IMR-90 (cell line): ENCODE results near the gene FITM1. TPM values are rescaled to one million over a fixed set of nuclear protein-coding genes. Genes with fewer than 3 reads are reported as not detected.

Experiments used
- ATAC-seq: fragments of 200-7000 bp; cut with Tn5 transposase; 2 replicates; pipeline ENCODE4 v1.9.1; 2020; ENCODE audit warnings: low read depth, mild to moderate bottlenecking, moderate library complexity
- BruUV-seq: library from RNA; stranded (reverse); fragments of 400-500 nt; replicated peaks from 2 replicates; lab custom pipeline; 2021; lab: Mats Ljungman, UMichigan
- CTCF ChIA-PET: fragments of 300-600 bp; formaldehyde crosslinking; extraction: SDS; loops from one replicate; lab custom pipeline; 2021; ENCODE audit warnings: antibody characterized with exemption; lab: Yijun Ruan, JAX
- POLR2A ChIA-PET: fragments of 300-600 bp; sonication (Branson Sonifier 250); formaldehyde crosslinking; loops from one replicate; lab custom pipeline; 2022; ENCODE audit warnings: antibody characterized with exemption; ENCODE audit not compliant: unreplicated experiment; lab: Charles Lee
- DNase-seq: peaks from one replicate; pipeline ENCODE4 v3.0.0; 2013
- H2AFZ ChIP-seq: replicated peaks from 2 replicates; pipeline ENCODE3; 2013; ENCODE audit warnings: low read length, mild to moderate bottlenecking; ENCODE audit not compliant: poor library complexity
- H2AK5ac ChIP-seq: 2 replicates; pipeline ENCODE4 v1.6.1; 2013; ENCODE audit warnings: low read depth, low read length, inconsistent platforms
- H2AK9ac ChIP-seq: replicated peaks from 2 replicates; pipeline ENCODE3; 2013; ENCODE audit warnings: mild to moderate bottlenecking, low read depth, low read length, moderate library complexity; ENCODE audit not compliant: poor library complexity
- H2BK120ac ChIP-seq: 2 replicates; pipeline ENCODE4 v1.6.1; 2013; ENCODE audit warnings: low read depth, low read length, inconsistent platforms
- H2BK15ac ChIP-seq: 3 replicates; pipeline ENCODE4 v1.6.1; 2013; ENCODE audit warnings: low read depth, low read length, inconsistent platforms
- H2BK20ac ChIP-seq: 2 replicates; pipeline ENCODE4 v1.6.1; 2013; ENCODE audit warnings: low read depth, mild to moderate bottlenecking, inconsistent platforms, low read length, moderate library complexity
- H2BK5ac ChIP-seq: 2 replicates; pipeline ENCODE4 v1.6.1; 2013; ENCODE audit warnings: mild to moderate bottlenecking, low read depth, low read length, inconsistent platforms; ENCODE audit not compliant: poor library complexity, severe bottlenecking
- H3K14ac ChIP-seq: replicated peaks from 2 replicates; pipeline ENCODE4 v1.6.1; 2013; ENCODE audit warnings: low read depth, low read length, inconsistent platforms
- H3K18ac ChIP-seq: 2 replicates; pipeline ENCODE4 v1.6.1; 2013; ENCODE audit warnings: low read depth, low read length, control low read depth
- H3K23ac ChIP-seq: 2 replicates; pipeline ENCODE4 v1.6.1; 2013; ENCODE audit warnings: low read depth, low read length, inconsistent platforms
- H3K27ac ChIP-seq: 2 replicates; pipeline ENCODE4 v1.5.1; 2013; ENCODE audit warnings: mild to moderate bottlenecking, control low read depth, low read length; ENCODE audit not compliant: insufficient read depth
- H3K27me3 ChIP-seq: 2 replicates; pipeline ENCODE4 v1.6.1; 2013; ENCODE audit warnings: low read length; ENCODE audit not compliant: control insufficient read depth, insufficient read depth
- H3K36me3 ChIP-seq: 2 replicates; pipeline ENCODE4 v1.6.1; 2013; ENCODE audit warnings: low read length, mixed read lengths; ENCODE audit not compliant: control insufficient read depth, insufficient read depth
- H3K4ac ChIP-seq: 2 replicates; pipeline ENCODE4 v1.6.1; 2013; ENCODE audit warnings: low read depth, low read length, inconsistent platforms
- H3K4me1 ChIP-seq: 2 replicates; pipeline ENCODE4 v1.6.1; 2013; ENCODE audit warnings: low read length, mixed read lengths; ENCODE audit not compliant: control insufficient read depth, insufficient read depth
- H3K4me2 ChIP-seq: 2 replicates; pipeline ENCODE4 v1.6.1; 2013; ENCODE audit warnings: low read depth, mild to moderate bottlenecking, control low read depth, low read length, moderate library complexity
- H3K4me3 ChIP-seq: 2 replicates; pipeline ENCODE4 v1.5.1; 2013; ENCODE audit warnings: low read depth, mild to moderate bottlenecking, control low read depth, low read length, moderate library complexity; ENCODE audit not compliant: insufficient read depth
- H3K56ac ChIP-seq: 2 replicates; pipeline ENCODE4 v1.6.1; 2013; ENCODE audit warnings: low read length, inconsistent platforms; ENCODE audit not compliant: insufficient read depth; ENCODE audit errors: extremely low read depth
- H3K79me1 ChIP-seq, 2 experiments: 2 replicates each; pipeline ENCODE4 v1.6.1; 2013; ENCODE audit warnings: low read length in 2 of 2, inconsistent platforms in 1 of 2, low read depth in 1 of 2
- H3K9ac ChIP-seq: 2 replicates; pipeline ENCODE4 v1.6.1; 2013; ENCODE audit warnings: low read depth, low read length, control low read depth
- H3K9me1 ChIP-seq: 2 replicates; pipeline ENCODE4 v1.6.1; 2013; ENCODE audit warnings: low read length, inconsistent platforms; ENCODE audit not compliant: insufficient read depth
- H3K9me3 ChIP-seq: 2 replicates; pipeline ENCODE4 v1.6.1; 2013; ENCODE audit warnings: low read length; ENCODE audit not compliant: control insufficient read depth, insufficient read depth
- H4K20me1 ChIP-seq: 2 replicates; pipeline ENCODE4 v1.6.1; 2013; ENCODE audit warnings: low read length, inconsistent platforms; ENCODE audit not compliant: insufficient read depth
- H4K5ac ChIP-seq: 2 replicates; pipeline ENCODE4 v1.6.1; 2013; ENCODE audit warnings: mild to moderate bottlenecking, low read depth, low read length, control low read depth
- H4K8ac ChIP-seq, 2 experiments: 2 replicates each; pipeline ENCODE4 v1.6.1; 2013; ENCODE audit warnings: low read depth in 2 of 2, low read length in 2 of 2, control low read depth in 1 of 2, inconsistent platforms in 1 of 2
- H4K91ac ChIP-seq: 2 replicates; pipeline ENCODE4 v1.6.1; 2013; ENCODE audit warnings: low read depth, low read length, inconsistent platforms; ENCODE audit not compliant: insufficient read depth
- BHLHE40 ChIP-seq: fragments of 150-350 bp; IDR thresholded peaks from 2 replicates; pipeline ENCODE4 v1.6.1; 2016; ENCODE audit warnings: mild to moderate bottlenecking, low read depth, low read length
- CEBPB ChIP-seq: IDR thresholded peaks from 2 replicates; pipeline ENCODE4 v1.6.1; 2012; ENCODE audit warnings: low read depth, low read length, improper control_type of control experiment
- MAFK ChIP-seq: IDR thresholded peaks from 2 replicates; pipeline ENCODE4 v1.6.1; 2012; ENCODE audit warnings: low read depth, low read length, improper control_type of control experiment
- MAZ ChIP-seq: IDR thresholded peaks from 2 replicates; pipeline ENCODE4 v1.6.1; 2012; ENCODE audit warnings: low read depth, mild to moderate bottlenecking, low read length, improper control_type of control experiment, moderate library complexity, borderline replicate concordance
- MXI1 ChIP-seq: IDR thresholded peaks from 2 replicates; pipeline ENCODE4 v1.6.1; 2012; ENCODE audit warnings: low read depth, mild to moderate bottlenecking, low read length, moderate library complexity, borderline replicate concordance
- WGBS, 2 experiments: methylation state at CpG; one replicate each; pipeline versions ENCODE4 v1.1.5 to v1.1.7; 2013; ENCODE audit warnings: missing lambda C conversion rate in 2 of 2; ENCODE audit not compliant: insufficient read length in 1 of 2; ENCODE audit errors: extremely low coverage in 2 of 2; 5-methylcytosine and 5-hydroxymethylcytosine counted together
- dilution Hi-C: fragments of 300-500 bp; cut with HindIII; formaldehyde crosslinking; loops from one replicate; pipeline ENCODE4 v1.14.3; 2018; ENCODE audit warnings: low sequenced_read_pairs; ENCODE audit not compliant: unreplicated experiment
- in situ Hi-C: fragments of 300-500 bp; cut with MboI; formaldehyde crosslinking; loops from 3 replicates; pipeline ENCODE4 v1.14.3; 2019; ENCODE audit warnings: low sequenced_read_pairs, inconsistent platforms, mixed read lengths
- intact Hi-C: fragments of 100-400 bp; cut with micrococcal nuclease; formaldehyde crosslinking; loops from 2 replicates; pipeline ENCODE4 v1.10.0; 2022
- polyA plus RNA-seq, 3 experiments: library from polyadenylated mRNA; depleted of rRNA; stranded (reverse); fragments of >200 nt; gene quantifications; 2 replicates each; pipeline ENCODE4 v1.2.3, GENCODE V29; 2012; ENCODE audit warnings: low replicate concordance in 1 of 3
- total RNA-seq: library from RNA; depleted of rRNA; stranded (reverse); fragments of >200 nt; gene quantifications from 2 replicates; pipeline ENCODE4 v1.2.3, GENCODE V29; 2012
- TF ChIP-seq, protein P1 (sequence below): conservative IDR thresholded peaks from 2 replicates; pipeline ENCODE4 v1.5.1; 2012; ENCODE audit warnings: mild to moderate bottlenecking, low read depth, low read length, improper control_type of control experiment
- TF ChIP-seq, protein P2 (sequence below): fragments of 150-350 bp; IDR thresholded peaks from 2 replicates; pipeline ENCODE4 v1.6.1; 2016; ENCODE audit warnings: low read depth, mild to moderate bottlenecking, low read length, moderate library complexity, borderline replicate concordance

Gene FITM1
- total and polyA plus RNA-seq, 2 of the 4 experiments (the other 2 are of a cell fraction): not detected

DNA sequence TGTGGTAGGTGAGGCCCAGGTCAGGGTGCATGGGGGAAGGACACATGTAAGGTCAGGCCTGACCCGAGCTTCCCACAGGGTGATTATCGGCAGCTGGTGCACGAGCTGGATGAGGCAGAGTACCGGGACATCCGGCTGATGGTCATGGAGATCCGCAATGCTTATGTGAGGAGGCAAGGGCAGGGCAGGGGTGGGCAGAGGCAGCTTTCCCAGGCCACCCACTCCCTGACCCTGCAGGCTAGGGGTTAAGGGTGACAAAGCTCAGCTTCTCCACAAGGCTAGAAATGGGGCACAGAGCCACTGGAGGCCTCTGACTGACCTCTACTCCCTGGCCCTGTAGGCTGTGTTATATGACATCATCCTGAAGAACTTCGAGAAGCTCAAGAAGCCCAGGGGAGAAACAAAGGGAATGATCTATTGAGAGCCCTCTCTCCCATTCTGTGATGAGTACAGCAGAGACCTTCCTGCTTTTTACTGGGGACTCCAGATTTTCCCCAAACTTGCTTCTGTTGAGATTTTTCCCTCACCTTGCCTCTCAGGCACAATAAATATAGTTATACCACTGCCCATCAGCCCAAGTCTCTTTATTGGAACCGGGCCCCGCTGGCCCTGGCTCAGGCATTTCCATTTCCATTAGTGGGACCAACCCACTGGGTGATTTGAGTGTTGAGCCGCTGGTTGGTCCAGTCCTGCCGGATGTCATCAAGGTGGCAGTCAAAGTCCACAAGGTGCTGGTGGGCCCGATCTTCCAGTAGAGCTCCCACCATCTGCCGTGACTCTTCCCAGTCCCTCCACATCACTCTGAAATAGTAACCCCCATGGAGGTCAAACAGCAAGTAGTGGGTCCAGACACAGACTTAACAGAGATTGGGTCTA, 8.2 kb downstream of the FITM1 start:
- intact Hi-C loops: no loop called here
- Histone ChIP-seq H3K9me1 (peaks cover 19% of the 10 kb centered on the region), H3K4ac (no peak overlapping the region), H2BK5ac (no peak overlapping the region), H2BK120ac (no peak overlapping the region), H3K9me3 (no peaks in the 10 kb centered on the region), H3K56ac (no peak overlapping the region), H2BK15ac (no peak overlapping the region), H2AK5ac (no peak overlapping the region), H3K14ac (no peak overlapping the region), H3K79me1 (peaks cover 17 to 57% of the 10 kb centered on the region in 2 experiments), H2BK20ac (no peak overlapping the region), H3K4me2 (no peak overlapping the region), H4K5ac (no peak overlapping the region), H3K4me3 (no peak overlapping the region), H3K27me3 (no peaks in the 10 kb centered on the region), H2AK9ac (peak overlapping the region; percentile 57), H4K8ac (no peak overlapping the region), H2AFZ (no peak overlapping the region), H3K18ac (no peak overlapping the region), H3K23ac (peak overlapping the region; percentile 43; the same call in 1 of the 2 replicates), H3K27ac (no peak overlapping the region), H4K20me1 (peaks cover 17% of the 10 kb centered on the region), H4K91ac (no peak overlapping the region), H3K4me1 (peaks cover 12% of the 10 kb centered on the region), H3K36me3 (peaks cover 23% of the 10 kb centered on the region), H3K9ac (no peak overlapping the region)
- BruUV-seq: no TSS peak
- ChIA-PET CTCF (no interaction called here), POLR2A (no interaction called here)
- no peak for DNase-seq
- WGBS, 2 experiments: 93% methylated on average over 3 of the region's 13 CpGs; no CpG with 5 or more reads in 1 of the 2 experiments
- in situ Hi-C loops: loop anchor here (10.0 to 25.0 kb wide), 3 partner anchors 296 to 1051 kb away; partner anchors contain the start of genes ACIN1, BCL2L2, C14orf119 and PABPN1
- dilution Hi-C loops: no loop called here
- ATAC-seq: no peak
- TF ChIP-seq, protein P1, sequence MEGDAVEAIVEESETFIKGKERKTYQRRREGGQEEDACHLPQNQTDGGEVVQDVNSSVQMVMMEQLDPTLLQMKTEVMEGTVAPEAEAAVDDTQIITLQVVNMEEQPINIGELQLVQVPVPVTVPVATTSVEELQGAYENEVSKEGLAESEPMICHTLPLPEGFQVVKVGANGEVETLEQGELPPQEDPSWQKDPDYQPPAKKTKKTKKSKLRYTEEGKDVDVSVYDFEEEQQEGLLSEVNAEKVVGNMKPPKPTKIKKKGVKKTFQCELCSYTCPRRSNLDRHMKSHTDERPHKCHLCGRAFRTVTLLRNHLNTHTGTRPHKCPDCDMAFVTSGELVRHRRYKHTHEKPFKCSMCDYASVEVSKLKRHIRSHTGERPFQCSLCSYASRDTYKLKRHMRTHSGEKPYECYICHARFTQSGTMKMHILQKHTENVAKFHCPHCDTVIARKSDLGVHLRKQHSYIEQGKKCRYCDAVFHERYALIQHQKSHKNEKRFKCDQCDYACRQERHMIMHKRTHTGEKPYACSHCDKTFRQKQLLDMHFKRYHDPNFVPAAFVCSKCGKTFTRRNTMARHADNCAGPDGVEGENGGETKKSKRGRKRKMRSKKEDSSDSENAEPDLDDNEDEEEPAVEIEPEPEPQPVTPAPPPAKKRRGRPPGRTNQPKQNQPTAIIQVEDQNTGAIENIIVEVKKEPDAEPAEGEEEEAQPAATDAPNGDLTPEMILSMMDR: no peak
- TF ChIP-seq BHLHE40 (no peak), MAZ (no peak), MAFK (no peak), MXI1 (no peak), CEBPB (no peak)
- TF ChIP-seq, protein P2, sequence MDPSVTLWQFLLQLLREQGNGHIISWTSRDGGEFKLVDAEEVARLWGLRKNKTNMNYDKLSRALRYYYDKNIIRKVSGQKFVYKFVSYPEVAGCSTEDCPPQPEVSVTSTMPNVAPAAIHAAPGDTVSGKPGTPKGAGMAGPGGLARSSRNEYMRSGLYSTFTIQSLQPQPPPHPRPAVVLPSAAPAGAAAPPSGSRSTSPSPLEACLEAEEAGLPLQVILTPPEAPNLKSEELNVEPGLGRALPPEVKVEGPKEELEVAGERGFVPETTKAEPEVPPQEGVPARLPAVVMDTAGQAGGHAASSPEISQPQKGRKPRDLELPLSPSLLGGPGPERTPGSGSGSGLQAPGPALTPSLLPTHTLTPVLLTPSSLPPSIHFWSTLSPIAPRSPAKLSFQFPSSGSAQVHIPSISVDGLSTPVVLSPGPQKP: no peak
